Ascending aorta (tissue), 2 donors: ENCODE results near the gene PIP5K1C. TPM values are rescaled to one million over a fixed set of nuclear protein-coding genes. Genes with fewer than 3 reads are reported as not detected.
A peak's percentile ranks its signal among the peaks of the same experiment; 100 is the strongest.

Experiments
- DNase-seq, 2 donors: peaks; one replicate each; pipeline ENCODE4 v3.0.0-alpha.2; 2019; ENCODE audit warnings: low spot score in 2 of 2
- H3K27ac ChIP-seq, 2 donors: fragments of 200-600 bp; sonication (generic); one replicate each; pipeline ENCODE4 v1.5.1; 2016 to 2017; ENCODE audit warnings: mild to moderate bottlenecking in 1 of 2
- H3K27me3 ChIP-seq: fragments of 200-600 bp; sonication (generic); one replicate; pipeline ENCODE4 v1.5.1; 2017
- H3K36me3 ChIP-seq, 2 donors: fragments of 200-600 bp; sonication (generic); one replicate each; pipeline ENCODE4 v1.5.1; 2016
- H3K4me1 ChIP-seq, 2 donors: fragments of 200-600 bp; sonication (generic); one replicate each; pipeline ENCODE4 v1.5.1; 2016 to 2017; ENCODE audit warnings: mild to moderate bottlenecking in 1 of 2
- H3K4me3 ChIP-seq, 2 donors: fragments of 200-600 bp; sonication (generic); one replicate each; pipeline ENCODE4 v1.5.1; 2016 to 2017; ENCODE audit warnings: mild to moderate bottlenecking in 1 of 2
- H3K9me3 ChIP-seq, 2 donors: fragments of 200-600 bp; sonication (generic); one replicate each; pipeline ENCODE4 v1.5.1; 2016
- CTCF ChIP-seq, 3 experiments: fragments of 200-600 bp in 2 of 3; fragments of 450-650 bp in 1 of 3; sonication (generic) in 2 of 3; IDR thresholded peaks; one replicate each; pipeline ENCODE4 v1.5.1; 2016 to 2019; ENCODE audit warnings: antibody characterized with exemption in 3 of 3, mild to moderate bottlenecking in 1 of 3, moderate library complexity in 1 of 3
- intact Hi-C: fragments of 100-400 bp; cut with DNase I; formaldehyde crosslinking; loops from one replicate; pipeline ENCODE4 v1.15.1; 2023
- total RNA-seq: library from RNA; depleted of rRNA; stranded (reverse); fragments of >200 nt; gene quantifications from one replicate; pipeline ENCODE4 v1.1.0, GENCODE V29; 2016

Gene PIP5K1C
- total RNA-seq, 1 donor from 2014 or later = 87.3 TPM

GRCh38 chr19:3605361-3605760 is 94.9 kb downstream of the PIP5K1C start:
- Histone ChIP-seq H3K4me1 (peaks cover 50 to 76% of the 10 kb centered on the region in 2 donors), H3K4me3 (peak overlapping the region; percentile 74 to 96), H3K27me3 (no peaks in the 10 kb centered on the region), H3K36me3 (peaks cover under 1 to 2% of the 10 kb centered on the region in 2 donors), H3K27ac (peak overlapping the region; percentile 94 to 99), H3K9me3 (no peaks in the 10 kb centered on the region)
- intact Hi-C loops = loop anchor here (5.0 kb wide), 3 partner anchors 48 to 148 kb away; partner anchors contain the start of genes FZR1 and MFSD12
- DNase-seq = no peak
- no peak for TF ChIP-seq CTCF (IDR thresholded peaks at IDR 0.05)

GRCh38 chr19:3604987-3605343 is 95.3 kb downstream of the PIP5K1C start:
- Histone ChIP-seq H3K36me3 (peaks cover 5 to 6% of the 10 kb centered on the region in 2 donors), H3K4me3 (peak overlapping the region; percentile 74 to 96), H3K4me1 (peaks cover 50 to 73% of the 10 kb centered on the region in 2 donors), H3K27ac (peak overlapping the region; percentile 94 to 99), H3K27me3 (no peaks in the 10 kb centered on the region), H3K9me3 (no peaks in the 10 kb centered on the region)
- TF ChIP-seq CTCF (IDR thresholded peaks at IDR 0.05) = no peak
- no peak for DNase-seq
- intact Hi-C loops = loop anchor here (5.0 kb wide), 3 partner anchors 48 to 148 kb away; partner anchors contain the start of genes FZR1 and MFSD12

- H3K36me3 ChIP-seq = peaks cover 10 to 12% of the 10 kb centered on the region in 2 donors
- H3K27ac ChIP-seq = peak overlapping the region; percentile 94 to 99
- peak overlapping the region; percentile 74 to 96 for H3K4me3 ChIP-seq
- intact Hi-C loops = no loop called here
- H3K27me3 ChIP-seq = no peaks in the 10 kb centered on the region
- peaks cover 44 to 68% of the 10 kb centered on the region in 2 donors for H3K4me1 ChIP-seq
- peak; percentile 23 to 89 for DNase-seq
- no peak for TF ChIP-seq CTCF (IDR thresholded peaks at IDR 0.05)
- no peaks in the 10 kb centered on the region for H3K9me3 ChIP-seq
These were observed 95.9 kb downstream of the PIP5K1C start for GRCh38 chr19:3604227-3604986.

GRCh38 chr19:3603121-3603811 is 97.0 kb downstream of the PIP5K1C start:
- H3K9me3 ChIP-seq = no peaks in the 10 kb centered on the region
- TF ChIP-seq CTCF (IDR thresholded peaks at IDR 0.05) = no peak
- H3K4me1 ChIP-seq = peaks cover 33 to 56% of the 10 kb centered on the region in 2 donors
- DNase-seq = peak in 1 of 2 donors; percentile 87
- peak overlapping the region; percentile 94 to 99 for H3K27ac ChIP-seq
- peak overlapping the region; percentile 74 to 96 for H3K4me3 ChIP-seq
- intact Hi-C loops = no loop called here
- H3K36me3 ChIP-seq = peaks cover 18 to 21% of the 10 kb centered on the region in 2 donors
- H3K27me3 ChIP-seq = no peaks in the 10 kb centered on the region

- Histone ChIP-seq H3K27me3 (no peaks in the 10 kb centered on the region), H3K9me3 (no peaks in the 10 kb centered on the region), H3K36me3 (peaks cover 34 to 36% of the 10 kb centered on the region in 2 donors), H3K4me1 (peaks cover 23 to 45% of the 10 kb centered on the region in 2 donors), H3K27ac (peak overlapping the region; percentile 94 to 99), H3K4me3 (no peak overlapping the region)
- intact Hi-C loops = no loop called here
- DNase-seq = no peak
- no peak for TF ChIP-seq CTCF (IDR thresholded peaks at IDR 0.05)
These were observed 99.2 kb downstream of the PIP5K1C start for GRCh38 chr19:3601021-3601420.
